NCI-H526 (cell line): ENCODE results near the gene BSDC1.
"Not testable (repeated sequence)": the region's sequence is repeated elsewhere in the genome, so short reads cannot be mapped to it uniquely, and the experiment has no call there.

Experiments used
- DNase-seq, 2 experiments: peaks; one replicate each; lab custom pipeline; 2025; lab: John Stamatoyannopoulos, UW

Gene BSDC1

GRCh38 chr1:32357614-32358013 is 36.6 kb downstream of the BSDC1 start:
- no peak for DNase-seq

- no peak for DNase-seq
Observed at GRCh38 chr1:32356478-32356877, 37.8 kb downstream of the BSDC1 start.

- not testable (repeated sequence) for DNase-seq
Observed at GRCh38 chr1:32355778-32356177, 38.5 kb downstream of the BSDC1 start.

- DNase-seq: no peak
Observed at GRCh38 chr1:32353886-32354570, 40.2 kb downstream of the BSDC1 start.

- DNase-seq: no peak
Observed at GRCh38 chr1:32353431-32353830, 40.8 kb downstream of the BSDC1 start.

- no peak for DNase-seq
Observed at GRCh38 chr1:32352831-32353383, 41.3 kb downstream of the BSDC1 start.

- DNase-seq: no peak
Observed at GRCh38 chr1:32352239-32352745, 41.9 kb downstream of the BSDC1 start.

- DNase-seq: peak; percentile 69 to 98
Observed at GRCh38 chr1:32351399-32352238, 42.6 kb downstream of the BSDC1 start.

GRCh38 chr1:32350785-32351398 is 43.3 kb downstream of the BSDC1 start:
- DNase-seq: peak; percentile 69 to 92

GRCh38 chr1:32349211-32349708 is 45.0 kb downstream of the BSDC1 start:
- no peak for DNase-seq

GRCh38 chr1:32346532-32347157 is 47.6 kb downstream of the BSDC1 start:
- DNase-seq: no peak

GRCh38 chr1:32345289-32345827 is 48.9 kb downstream of the BSDC1 start:
- DNase-seq: no peak

GRCh38 chr1:32342704-32343103 is 51.5 kb downstream of the BSDC1 start:
- no peak for DNase-seq

- no peak for DNase-seq
Observed at GRCh38 chr1:32341971-32342370, 52.3 kb downstream of the BSDC1 start.

GRCh38 chr1:32341186-32341757 is 53.0 kb downstream of the BSDC1 start:
- no peak for DNase-seq

- no peak for DNase-seq
Observed at GRCh38 chr1:32339363-32339978, 54.8 kb downstream of the BSDC1 start.

- no peak for DNase-seq
Observed at GRCh38 chr1:32338637-32339145, 55.5 kb downstream of the BSDC1 start.

GRCh38 chr1:32337855-32338636 is 56.2 kb downstream of the BSDC1 start:
- DNase-seq: peak; percentile 93 to 94

- DNase-seq: peak in 1 of 2 experiments; percentile 63
Observed at GRCh38 chr1:32336963-32337675, 57.1 kb downstream of the BSDC1 start.
